Measurements from ENCODE around the gene ARID1B. TPM values are rescaled to one million over a fixed set of nuclear protein-coding genes. Genes with fewer than 3 reads are reported as not detected.

ARID1B gene
- total and polyA plus RNA-seq, 10 of the 15 experiments (the other 5 are each of a cell fraction or from before 2014, with no cell fraction given) = 24.7 to 133 (median 54.6) TPM

DNA sequence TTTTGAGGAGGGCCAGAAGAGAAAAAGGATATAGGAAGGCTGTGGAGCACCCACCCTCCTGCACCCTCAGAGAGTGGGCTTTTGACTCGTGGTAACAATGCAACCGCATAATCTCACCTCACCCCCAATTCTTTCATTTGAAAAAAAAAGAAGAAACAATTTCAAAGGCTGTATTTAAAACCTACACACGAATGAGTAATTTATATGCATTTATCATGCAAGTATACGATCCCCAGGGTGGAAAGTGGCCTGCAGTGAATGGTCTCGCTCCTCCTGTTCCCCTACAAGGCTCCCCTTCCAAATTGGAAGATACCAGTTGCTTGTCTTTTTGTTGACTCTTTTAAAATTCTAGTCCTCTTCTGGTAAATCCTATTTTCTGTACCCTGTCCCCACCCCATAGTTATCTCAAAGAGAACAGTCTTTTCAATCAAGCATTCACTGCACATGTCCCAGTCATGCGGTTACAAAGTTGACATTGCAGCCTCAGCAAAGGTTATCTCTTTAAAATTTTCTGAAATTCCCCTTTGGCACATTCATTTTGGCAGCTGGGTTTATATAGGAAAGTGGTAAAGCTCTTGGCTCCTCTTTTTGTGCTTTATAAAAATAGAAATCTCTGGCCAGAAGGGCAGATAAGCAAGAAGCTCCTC, 110.6 kb downstream of the ARID1B start:
- FAIRE-seq (no peak), DNase-seq (ENCODE audit: low read depth, low spot score) (no peak), ATAC-seq (no peak)
- BruUV-seq (replicated peaks) = no TSS peak
- ChIA-PET RAD21 (ENCODE audit: unreplicated experiment) (interaction anchor here (0.9 to 1.1 kb wide), 2 partner anchors 10 to 29 kb away, joined by 3 read pairs; no protein-coding TSS in a partner anchor), SMC1A (ENCODE audit: uncharacterized antibody, unreplicated experiment) (interaction anchor here (0.6 to 3.5 kb wide), 7 partner anchors 13 to 197 kb away, joined by 3 to 12 read pairs (median 3); no protein-coding TSS in a partner anchor), CTCF (interaction anchor here (1.2 kb wide), 1 partner anchor 16 kb away, joined by 3 read pairs; no protein-coding TSS in a partner anchor), POLR2A (no interaction called here)
- Histone ChIP-seq H3K27ac (ENCODE audit: control insufficient read depth, insufficient read depth) (no peak overlapping the region), H4K20me1 (ENCODE audit: control insufficient read depth, insufficient read depth) (no peaks in the 10 kb centered on the region; the same call in 1 of the 2 replicates), H3K4me2 (ENCODE audit: control insufficient read depth, insufficient read depth) (no peak overlapping the region), H3K27me3 (replicated peaks in 1 of 2; ENCODE audit: control insufficient read depth in 2 of 2, insufficient read depth in 2 of 2, low read length in 1 of 2) (no peaks in the 10 kb centered on the region), H3K79me2 (ENCODE audit: control insufficient read depth, insufficient read depth, low read length) (peaks cover 82% of the 10 kb centered on the region), H2AFZ (ENCODE audit: control insufficient read depth, low read depth, low read length) (no peak overlapping the region), H3K4me3 (no peak overlapping the region), H3K36me3 (ENCODE audit: control insufficient read depth in 2 of 2, insufficient read depth in 2 of 2, low read length in 1 of 2) (no peaks in the 10 kb centered on the region), H3K4me1 (ENCODE audit: control insufficient read depth, insufficient read depth, low read length) (peaks cover 19% of the 10 kb centered on the region), H3K9ac (ENCODE audit: control insufficient read depth, insufficient read depth, low read length) (no peak overlapping the region), H3K9me3 (replicated peaks; ENCODE audit: control insufficient read depth, insufficient read depth, low read length) (no peaks in the 10 kb centered on the region)
- 84% methylated on average over 6 of the region's 6 CpGs for WGBS (ENCODE audit: insufficient coverage, insufficient replicate concordance, low lambda C conversion rate, missing lambda C conversion rate)
- intact Hi-C loops (cut with micrococcal nuclease; ENCODE audit: unreplicated experiment) (no loop called here), in situ Hi-C loops (cut with MboI) (no loop called here)
- TF ChIP-seq JUND (IDR thresholded peaks at IDR 0.05; ENCODE audit: low read depth, low read length) (no peak), ZBED1 (IDR thresholded peaks at IDR 0.05; ENCODE audit: borderline replicate concordance) (no peak), TBL1XR1 (IDR thresholded peaks at IDR 0.05; ENCODE audit: low read depth, low read length) (no peak), RAD21 (IDR thresholded peaks at IDR 0.05; ENCODE audit: insufficient read depth, low read depth, low read length) (no peak), GATAD2B (conservative IDR thresholded peaks at IDR 0.05; ENCODE audit: low read depth) (no peak), BCL11A (IDR thresholded peaks at IDR 0.05; ENCODE audit: low read depth, low read length) (no peak), TCF12 (IDR thresholded peaks at IDR 0.05; ENCODE audit: low read depth, low read length) (no peak), NRF1 (conservative IDR thresholded peaks at IDR 0.05; ENCODE audit: low read depth, low read length) (no peak), ZSCAN29 (IDR thresholded peaks at IDR 0.05) (no peak), ESRRA (IDR thresholded peaks at IDR 0.05; ENCODE audit: low read length) (no peak), SREBF2 (IDR thresholded peaks at IDR 0.05; ENCODE audit: low read length) (no peak), CREB1 (IDR thresholded peaks at IDR 0.05; ENCODE audit: low read depth) (no peak), MEF2A (IDR thresholded peaks at IDR 0.05; ENCODE audit: insufficient read depth, low read depth, low read length) (no peak), CHD2 (IDR thresholded peaks at IDR 0.05; ENCODE audit: borderline replicate concordance, low read depth, low read length) (no peak)
- TF ChIP-seq, protein P1, sequence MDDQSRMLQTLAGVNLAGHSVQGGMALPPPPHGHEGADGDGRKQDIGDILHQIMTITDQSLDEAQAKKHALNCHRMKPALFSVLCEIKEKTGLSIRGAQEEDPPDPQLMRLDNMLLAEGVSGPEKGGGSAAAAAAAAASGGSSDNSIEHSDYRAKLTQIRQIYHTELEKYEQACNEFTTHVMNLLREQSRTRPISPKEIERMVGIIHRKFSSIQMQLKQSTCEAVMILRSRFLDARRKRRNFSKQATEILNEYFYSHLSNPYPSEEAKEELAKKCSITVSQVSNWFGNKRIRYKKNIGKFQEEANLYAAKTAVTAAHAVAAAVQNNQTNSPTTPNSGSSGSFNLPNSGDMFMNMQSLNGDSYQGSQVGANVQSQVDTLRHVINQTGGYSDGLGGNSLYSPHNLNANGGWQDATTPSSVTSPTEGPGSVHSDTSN (IDR thresholded peaks at IDR 0.05; ENCODE audit: insufficient replicate concordance, low read depth, low read length) = no peak
- TF ChIP-seq, protein P2, sequence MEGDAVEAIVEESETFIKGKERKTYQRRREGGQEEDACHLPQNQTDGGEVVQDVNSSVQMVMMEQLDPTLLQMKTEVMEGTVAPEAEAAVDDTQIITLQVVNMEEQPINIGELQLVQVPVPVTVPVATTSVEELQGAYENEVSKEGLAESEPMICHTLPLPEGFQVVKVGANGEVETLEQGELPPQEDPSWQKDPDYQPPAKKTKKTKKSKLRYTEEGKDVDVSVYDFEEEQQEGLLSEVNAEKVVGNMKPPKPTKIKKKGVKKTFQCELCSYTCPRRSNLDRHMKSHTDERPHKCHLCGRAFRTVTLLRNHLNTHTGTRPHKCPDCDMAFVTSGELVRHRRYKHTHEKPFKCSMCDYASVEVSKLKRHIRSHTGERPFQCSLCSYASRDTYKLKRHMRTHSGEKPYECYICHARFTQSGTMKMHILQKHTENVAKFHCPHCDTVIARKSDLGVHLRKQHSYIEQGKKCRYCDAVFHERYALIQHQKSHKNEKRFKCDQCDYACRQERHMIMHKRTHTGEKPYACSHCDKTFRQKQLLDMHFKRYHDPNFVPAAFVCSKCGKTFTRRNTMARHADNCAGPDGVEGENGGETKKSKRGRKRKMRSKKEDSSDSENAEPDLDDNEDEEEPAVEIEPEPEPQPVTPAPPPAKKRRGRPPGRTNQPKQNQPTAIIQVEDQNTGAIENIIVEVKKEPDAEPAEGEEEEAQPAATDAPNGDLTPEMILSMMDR (IDR thresholded peaks at IDR 0.05 in 2 of 3, conservative IDR thresholded peaks at IDR 0.05 in 1 of 3; ENCODE audit: control insufficient read depth in 2 of 3, extremely low read depth in 1 of 3, insufficient read depth in 1 of 3, low read depth in 3 of 3, low read length in 3 of 3) = no peak
- TF ChIP-seq, protein P3, sequence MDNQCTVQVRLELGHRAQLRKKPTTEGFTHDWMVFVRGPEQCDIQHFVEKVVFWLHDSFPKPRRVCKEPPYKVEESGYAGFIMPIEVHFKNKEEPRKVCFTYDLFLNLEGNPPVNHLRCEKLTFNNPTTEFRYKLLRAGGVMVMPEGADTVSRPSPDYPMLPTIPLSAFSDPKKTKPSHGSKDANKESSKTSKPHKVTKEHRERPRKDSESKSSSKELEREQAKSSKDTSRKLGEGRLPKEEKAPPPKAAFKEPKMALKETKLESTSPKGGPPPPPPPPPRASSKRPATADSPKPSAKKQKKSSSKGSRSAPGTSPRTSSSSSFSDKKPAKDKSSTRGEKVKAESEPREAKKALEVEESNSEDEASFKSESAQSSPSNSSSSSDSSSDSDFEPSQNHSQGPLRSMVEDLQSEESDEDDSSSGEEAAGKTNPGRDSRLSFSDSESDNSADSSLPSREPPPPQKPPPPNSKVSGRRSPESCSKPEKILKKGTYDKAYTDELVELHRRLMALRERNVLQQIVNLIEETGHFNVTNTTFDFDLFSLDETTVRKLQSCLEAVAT (IDR thresholded peaks at IDR 0.05) = no peak

Measured in GM12878 (cell line).